ENCODE measurements around the gene DGKI.

- TF ChIP-seq POLR2AphosphoS5 (IDR thresholded peaks at IDR 0.05), result no peak
- TF ChIP-seq, protein P1, sequence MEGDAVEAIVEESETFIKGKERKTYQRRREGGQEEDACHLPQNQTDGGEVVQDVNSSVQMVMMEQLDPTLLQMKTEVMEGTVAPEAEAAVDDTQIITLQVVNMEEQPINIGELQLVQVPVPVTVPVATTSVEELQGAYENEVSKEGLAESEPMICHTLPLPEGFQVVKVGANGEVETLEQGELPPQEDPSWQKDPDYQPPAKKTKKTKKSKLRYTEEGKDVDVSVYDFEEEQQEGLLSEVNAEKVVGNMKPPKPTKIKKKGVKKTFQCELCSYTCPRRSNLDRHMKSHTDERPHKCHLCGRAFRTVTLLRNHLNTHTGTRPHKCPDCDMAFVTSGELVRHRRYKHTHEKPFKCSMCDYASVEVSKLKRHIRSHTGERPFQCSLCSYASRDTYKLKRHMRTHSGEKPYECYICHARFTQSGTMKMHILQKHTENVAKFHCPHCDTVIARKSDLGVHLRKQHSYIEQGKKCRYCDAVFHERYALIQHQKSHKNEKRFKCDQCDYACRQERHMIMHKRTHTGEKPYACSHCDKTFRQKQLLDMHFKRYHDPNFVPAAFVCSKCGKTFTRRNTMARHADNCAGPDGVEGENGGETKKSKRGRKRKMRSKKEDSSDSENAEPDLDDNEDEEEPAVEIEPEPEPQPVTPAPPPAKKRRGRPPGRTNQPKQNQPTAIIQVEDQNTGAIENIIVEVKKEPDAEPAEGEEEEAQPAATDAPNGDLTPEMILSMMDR (IDR thresholded peaks at IDR 0.05), result no peak
- no peak for TF ChIP-seq POLR2A (IDR thresholded peaks at IDR 0.05)
- no peak for TF ChIP-seq EP300 (IDR thresholded peaks at IDR 0.05)
Measured at GRCh38 chr7:137731436-137731835, 115.3 kb downstream of the DGKI start.

Data from suprapubic skin (tissue), 4 donors.